GOT3 (cell line): Measurements from ENCODE around the gene HEATR1.
"Not testable (repeated sequence)": the region's sequence is repeated elsewhere in the genome, so short reads cannot be mapped to it uniquely, and the experiment has no call there.

ENCODE experiments used
- DNase-seq: peaks from one replicate; lab custom pipeline; 2025; ENCODE audit warnings: mixed read lengths; lab: John Stamatoyannopoulos, UW

HEATR1 gene

GRCh38 chr1:236590553-236591150 is 13.7 kb downstream of the HEATR1 start:
- no peak for DNase-seq

GRCh38 chr1:236589531-236589930 is 14.8 kb downstream of the HEATR1 start:
- no peak for DNase-seq

- no peak for DNase-seq
Observed at GRCh38 chr1:236581528-236581927, 22.8 kb downstream of the HEATR1 start.

- not testable (repeated sequence) for DNase-seq
Observed at GRCh38 chr1:236580404-236580803, 23.9 kb downstream of the HEATR1 start.

- no peak for DNase-seq
Observed at GRCh38 chr1:236578661-236579060, 25.7 kb downstream of the HEATR1 start.

- not testable (repeated sequence) for DNase-seq
Observed at GRCh38 chr1:236577041-236577440, 27.3 kb downstream of the HEATR1 start.

GRCh38 chr1:236576004-236576403 is 28.3 kb downstream of the HEATR1 start:
- DNase-seq, result no peak

GRCh38 chr1:236575523-236575922 is 28.8 kb downstream of the HEATR1 start:
- DNase-seq, result no peak

- no peak for DNase-seq
Observed at GRCh38 chr1:236568285-236568894, 35.9 kb downstream of the HEATR1 start.

GRCh38 chr1:236565530-236565929 is 38.8 kb downstream of the HEATR1 start:
- DNase-seq, result no peak

- no peak for DNase-seq
Observed at GRCh38 chr1:236561976-236562375, 42.3 kb downstream of the HEATR1 start.

- no peak for DNase-seq
Observed at GRCh38 chr1:236560213-236560771, 44.0 kb downstream of the HEATR1 start.

GRCh38 chr1:236558846-236559245 is 45.5 kb downstream of the HEATR1 start:
- no peak for DNase-seq

- no peak for DNase-seq
Observed at GRCh38 chr1:236558081-236558480, 46.2 kb downstream of the HEATR1 start.

GRCh38 chr1:236556606-236557005 is 47.7 kb downstream of the HEATR1 start:
- DNase-seq, result no peak

GRCh38 chr1:236553370-236553769 is 50.9 kb downstream of the HEATR1 start:
- no peak for DNase-seq

GRCh38 chr1:236552901-236553300 is 51.4 kb downstream of the HEATR1 start:
- no peak for DNase-seq

- DNase-seq, result no peak
Observed at GRCh38 chr1:236552096-236552495, 52.2 kb downstream of the HEATR1 start.

- no peak for DNase-seq
Observed at GRCh38 chr1:236550961-236551851, 53.1 kb downstream of the HEATR1 start.

GRCh38 chr1:236548452-236548851 is 55.9 kb downstream of the HEATR1 start:
- DNase-seq, result no peak

GRCh38 chr1:236545621-236546169 is 58.6 kb downstream of the HEATR1 start:
- no peak for DNase-seq

GRCh38 chr1:236543065-236543669 is 61.1 kb downstream of the HEATR1 start:
- DNase-seq, result no peak
